ENCODE data around the gene TBX6. TPM values are rescaled to one million over a fixed set of nuclear protein-coding genes. Genes with fewer than 3 reads are reported as not detected.

The TBX6 gene, protein sequence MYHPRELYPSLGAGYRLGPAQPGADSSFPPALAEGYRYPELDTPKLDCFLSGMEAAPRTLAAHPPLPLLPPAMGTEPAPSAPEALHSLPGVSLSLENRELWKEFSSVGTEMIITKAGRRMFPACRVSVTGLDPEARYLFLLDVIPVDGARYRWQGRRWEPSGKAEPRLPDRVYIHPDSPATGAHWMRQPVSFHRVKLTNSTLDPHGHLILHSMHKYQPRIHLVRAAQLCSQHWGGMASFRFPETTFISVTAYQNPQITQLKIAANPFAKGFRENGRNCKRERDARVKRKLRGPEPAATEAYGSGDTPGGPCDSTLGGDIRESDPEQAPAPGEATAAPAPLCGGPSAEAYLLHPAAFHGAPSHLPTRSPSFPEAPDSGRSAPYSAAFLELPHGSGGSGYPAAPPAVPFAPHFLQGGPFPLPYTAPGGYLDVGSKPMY
- under 0.01 TPM in 1 of 2 replicates, not detected in the other for total RNA-seq

DNA sequence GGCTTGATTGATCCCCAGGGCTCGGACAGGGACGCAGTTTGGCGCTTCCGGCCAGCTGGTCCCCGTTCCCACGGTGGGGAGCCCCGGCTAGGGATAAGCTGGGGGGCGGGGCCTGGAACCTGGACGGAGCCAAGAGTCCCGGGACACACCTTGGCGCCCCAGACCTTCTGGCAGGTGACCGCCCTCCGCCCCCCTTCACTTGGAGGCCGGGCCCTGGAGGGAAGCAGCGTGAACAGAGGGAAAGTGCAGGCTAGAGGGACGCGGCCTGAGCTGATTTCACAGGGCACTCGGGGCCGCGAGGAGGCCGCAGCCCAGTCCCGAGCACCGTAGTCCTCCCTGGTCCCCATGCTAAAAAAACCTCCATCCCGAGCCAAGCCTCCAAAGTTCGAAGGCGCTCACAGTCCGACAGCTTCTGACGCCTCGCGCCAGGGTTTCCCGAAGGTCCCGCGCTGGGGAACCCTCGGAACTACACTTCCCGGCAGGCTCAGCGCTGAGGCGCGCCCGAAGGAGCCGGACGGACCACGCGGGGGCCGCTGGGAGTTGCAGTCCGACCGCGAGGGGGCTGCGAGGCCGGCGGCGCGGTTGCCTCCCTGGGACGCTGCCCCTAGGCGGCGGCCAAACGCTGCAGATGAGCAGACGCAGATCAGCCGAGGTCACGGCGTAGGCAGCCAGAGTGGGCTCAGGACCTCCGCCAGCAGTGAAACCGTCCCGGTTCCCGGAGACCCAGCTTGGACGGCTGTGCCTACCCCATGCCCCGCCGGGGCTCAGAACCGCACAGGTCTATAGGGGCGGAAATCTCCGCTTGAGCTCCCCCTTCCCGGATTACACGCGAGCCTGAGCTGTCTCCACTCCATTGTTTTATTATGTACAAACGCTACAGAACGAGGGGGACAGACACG lies at the start of gene TBX6:
TBX6 (minus strand) TSS at position 451 of the 899 bp plus-strand sequence. CDS start 731 bp downstream, outside the sequence.

DNA sequence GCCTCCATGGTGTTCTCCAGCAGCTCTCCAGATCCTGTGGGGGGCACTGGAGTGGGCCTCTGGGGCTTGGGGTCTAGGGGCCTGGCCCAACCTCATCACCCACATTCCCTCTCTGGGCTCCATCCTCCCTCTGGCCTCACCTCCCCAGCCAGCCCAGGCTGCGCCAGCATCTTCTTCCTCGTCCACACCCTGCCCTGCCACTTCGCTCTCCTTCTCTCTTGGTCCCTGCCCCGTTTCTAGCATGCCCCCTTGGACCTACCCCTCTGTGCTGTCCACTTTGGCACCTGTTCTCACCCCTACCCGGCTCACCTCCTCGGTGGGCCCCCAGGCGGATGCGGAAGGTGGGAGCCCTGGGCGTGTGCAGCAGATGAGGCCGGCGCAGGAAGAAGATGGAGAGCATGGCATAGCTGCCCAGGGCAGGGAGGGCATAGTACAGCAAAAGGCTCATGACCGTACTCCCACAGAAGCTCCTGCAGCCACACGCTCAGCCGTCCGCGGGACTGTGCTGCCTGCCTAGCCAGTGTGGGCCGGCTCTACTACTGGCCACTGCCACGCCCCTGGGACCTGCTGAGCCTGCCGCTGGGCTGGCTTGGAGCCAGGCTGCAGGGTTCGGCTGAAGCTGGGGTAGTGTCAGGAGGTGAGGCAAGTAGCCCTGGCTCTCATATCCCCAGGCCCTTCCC lies 21.4 kb upstream of the TBX6 start, which contains the start of gene GDPD3:
GDPD3 (minus strand) TSS at position 507 of the 680 bp plus-strand sequence; CDS start at position 448, 59 bp downstream.

DNA sequence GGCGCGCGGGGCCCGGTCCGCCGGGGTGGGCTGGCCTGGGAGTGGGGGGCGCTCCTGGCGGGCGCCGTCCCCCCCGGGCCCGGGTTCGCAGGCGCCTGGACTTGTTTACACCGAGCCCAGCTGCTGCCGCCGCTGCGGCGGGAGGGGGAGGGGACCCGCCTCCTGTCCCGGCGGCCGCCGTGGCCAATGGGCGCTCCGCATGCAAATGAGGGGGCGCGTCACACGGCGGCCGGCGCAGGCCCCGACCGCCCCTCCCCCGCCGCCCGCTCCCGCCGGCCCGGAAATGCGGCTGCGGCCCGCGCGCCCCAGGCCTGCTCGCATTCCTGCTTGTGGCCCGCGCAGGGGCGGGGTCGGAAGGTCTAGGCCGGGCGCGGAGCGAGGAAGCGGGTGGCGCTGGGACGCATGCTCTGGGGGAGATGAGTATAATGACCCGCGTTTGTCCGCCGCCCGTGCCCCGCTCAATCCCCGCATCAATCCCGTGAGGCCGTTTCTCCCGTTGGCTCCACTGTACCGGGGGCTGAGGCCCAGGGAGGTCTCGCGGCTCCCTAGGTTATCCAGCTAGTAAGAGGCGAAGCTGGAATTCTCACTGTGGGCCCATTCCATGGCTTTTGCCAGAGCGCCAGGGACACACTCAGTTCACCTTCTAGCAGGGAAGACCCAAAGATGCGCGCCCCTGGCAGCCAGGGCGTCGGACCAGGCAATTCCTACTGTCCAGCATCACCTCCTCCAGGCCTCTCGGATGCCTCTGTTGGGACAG lies 4.6 kb upstream of the TBX6 start, which contains the start of gene YPEL3:
YPEL3 (minus strand) TSS at position 109 of the 757 bp plus-strand sequence. CDS start 731 bp downstream, outside the sequence.

DNA sequence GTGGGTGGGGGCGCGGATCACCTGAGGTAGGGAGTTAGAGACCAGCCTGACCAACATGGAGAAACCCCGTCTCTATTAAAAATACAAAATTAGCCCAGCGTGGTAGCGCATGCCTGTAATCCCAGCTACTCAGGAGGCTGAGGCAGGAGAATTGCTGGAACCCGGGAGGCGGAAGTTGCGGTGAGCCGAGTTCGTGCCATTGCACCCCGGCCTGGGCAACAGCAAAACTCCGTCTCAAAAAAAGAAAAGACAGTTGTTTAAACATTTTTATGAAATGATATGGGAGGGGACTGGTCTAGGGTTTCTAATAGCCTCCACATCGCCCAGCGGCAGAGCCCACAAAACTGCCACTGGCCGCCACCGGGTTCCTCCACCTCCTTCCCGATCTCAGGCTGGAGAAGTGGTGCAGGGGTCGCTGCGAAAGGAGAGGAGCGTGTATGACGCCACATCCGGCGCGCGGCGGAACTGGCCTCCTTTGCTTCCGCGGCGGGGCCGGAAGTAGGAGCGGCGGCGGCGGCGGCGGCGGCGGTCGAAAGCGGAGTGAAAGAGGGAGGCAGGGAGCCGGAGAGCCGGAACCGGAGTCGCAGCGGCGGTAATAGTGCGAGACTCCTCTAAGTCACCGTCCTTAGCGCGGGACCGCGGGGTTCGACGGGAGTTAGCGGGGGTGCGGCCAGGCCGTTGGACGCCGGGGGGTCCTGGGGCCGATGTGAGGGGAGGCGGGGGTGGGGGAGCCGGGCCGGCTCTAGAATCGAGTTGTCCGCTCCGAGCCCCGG lies 16.0 kb downstream of the TBX6 start, which contains the start of gene PPP4C:
PPP4C (plus strand) TSS at position 492 of the 773 bp plus-strand sequence. CDS start 384 bp downstream, outside the sequence.

DNA sequence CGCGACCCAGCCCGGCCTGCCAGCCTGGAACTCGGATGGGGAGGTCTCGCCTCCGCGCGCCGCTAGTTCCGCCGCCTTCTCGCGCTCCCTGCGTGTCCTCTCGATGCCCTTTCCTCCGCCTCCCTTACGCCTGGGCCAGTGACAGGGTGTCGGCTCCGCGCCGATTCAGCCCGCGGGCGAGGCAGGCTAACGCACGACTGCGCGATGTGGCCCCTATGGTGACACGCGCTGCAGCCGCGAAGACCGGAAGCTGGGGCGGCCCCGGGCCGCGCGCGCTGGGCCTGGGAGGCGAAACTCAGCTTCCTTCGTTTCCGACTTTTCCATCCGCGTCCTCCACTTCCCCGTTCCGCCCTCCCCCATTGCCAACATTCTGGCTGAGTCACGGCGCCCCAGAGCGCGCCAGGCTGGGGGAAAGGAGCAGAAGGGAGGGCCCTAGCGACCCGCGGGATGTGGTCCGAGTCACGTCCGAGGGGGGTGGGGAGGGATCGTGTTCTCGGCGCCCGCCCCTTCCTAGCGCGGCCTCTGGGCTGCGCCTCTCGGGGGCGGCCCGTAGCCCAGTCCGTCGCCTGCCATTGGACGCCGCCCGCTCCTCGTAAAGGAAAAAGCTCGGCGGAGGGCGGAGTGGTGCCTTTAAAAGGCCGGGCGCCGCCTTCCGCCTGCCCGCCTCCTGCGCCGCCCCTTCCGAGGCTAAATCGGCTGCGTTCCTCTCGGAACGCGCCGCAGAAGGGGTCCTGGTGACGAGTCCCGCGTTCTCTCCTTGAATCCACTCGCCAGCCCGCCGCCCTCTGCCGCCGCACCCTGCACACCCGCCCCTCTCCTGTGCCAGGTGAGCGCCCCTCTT lies 26.4 kb downstream of the TBX6 start, which contains the start of gene ALDOA:
ALDOA (plus strand) TSS at position 659 of the 841 bp plus-strand sequence. CDS start 1,138 bp downstream, outside the sequence.

Other genes starting within 250 kb of the TBX6 start
- gene CDIPT, start 228.7 kb downstream of the TBX6 start, total RNA-seq, result 69.5 and 81.7 TPM in 2 replicates
- 18.4 and 37.0 TPM in 2 replicates for gene SEZ6L2, start 192.4 kb downstream of the TBX6 start, total RNA-seq
- 8.0 and 12.5 TPM in 2 replicates for gene ASPHD1, start 191.4 kb downstream of the TBX6 start, total RNA-seq
- 12.5 and 14.3 TPM in 2 replicates for gene KCTD13, start 165.7 kb downstream of the TBX6 start, total RNA-seq
- gene TMEM219, start 129.8 kb downstream of the TBX6 start, total RNA-seq, result 63.9 and 76.0 TPM in 2 replicates
- gene TAOK2, start 118.1 kb downstream of the TBX6 start, total RNA-seq, result 53.4 and 72.9 TPM in 2 replicates
- gene HIRIP3, start 96.3 kb downstream of the TBX6 start, total RNA-seq, result 4.8 and 5.0 TPM in 2 replicates
- gene INO80E, start 95.7 kb downstream of the TBX6 start, total RNA-seq, result 16.9 and 20.3 TPM in 2 replicates
- gene DOC2A, start 80.9 kb downstream of the TBX6 start, total RNA-seq, result 0.42 TPM in 1 of 2 replicates, not detected in the other
- gene C16orf92, start 68.7 kb downstream of the TBX6 start, total RNA-seq, result not detected in 2 replicates
- gene TLCD3B, start 60.7 kb downstream of the TBX6 start, total RNA-seq, result under 0.01 and 0.09 TPM in 2 replicates
- 559 and 1,105 TPM in 2 replicates for gene ALDOA, start 26.2 kb downstream of the TBX6 start, total RNA-seq
- 194 and 200 TPM in 2 replicates for gene PPP4C, start 15.9 kb downstream of the TBX6 start, total RNA-seq
- gene YPEL3, start 4.3 kb upstream of the TBX6 start, total RNA-seq, result 5.9 and 6.6 TPM in 2 replicates
- 0.59 and 0.78 TPM in 2 replicates for gene GDPD3, start 21.6 kb upstream of the TBX6 start, total RNA-seq
- 16.9 and 18.7 TPM in 2 replicates for gene MAPK3, start 31.3 kb upstream of the TBX6 start, total RNA-seq
- 0.59 and 2.4 TPM in 2 replicates for gene CORO1A, start 91.7 kb upstream of the TBX6 start, total RNA-seq
- gene BOLA2B, start 101.7 kb upstream of the TBX6 start, total RNA-seq, result 64.8 and 138 TPM in 2 replicates
- gene SLX1A, start 102.0 kb upstream of the TBX6 start, total RNA-seq, result 17.3 and 25.8 TPM in 2 replicates
- 3.1 and 3.6 TPM in 2 replicates for gene SULT1A3, start 107.3 kb upstream of the TBX6 start, total RNA-seq
- 1.4 and 1.8 TPM in 2 replicates for gene NPIPB13, start 156.6 kb upstream of the TBX6 start, total RNA-seq